Endothelial cell of hepatic sinusoid (primary cell): ENCODE data around the gene SLC38A8.

ENCODE experiments used
- in situ Hi-C: cut with HindIII; loops from 2 replicates; pipeline ENCODE4 v1.10.0; 2017; ENCODE audit warnings: low sequenced_read_pairs

SLC38A8 gene

GRCh38 chr16:83973581-83974385 is 68.8 kb downstream of the SLC38A8 start:
- in situ Hi-C loops: no loop called here

GRCh38 chr16:83973077-83973476 is 69.5 kb downstream of the SLC38A8 start:
- in situ Hi-C loops: no loop called here

- in situ Hi-C loops: no loop called here
Observed at GRCh38 chr16:83972256-83973008, 70.2 kb downstream of the SLC38A8 start.

- in situ Hi-C loops: no loop called here
Observed at GRCh38 chr16:83971165-83972130, 71.1 kb downstream of the SLC38A8 start.

- in situ Hi-C loops: no loop called here
Observed at GRCh38 chr16:83970430-83970815, 72.2 kb downstream of the SLC38A8 start.

- in situ Hi-C loops: no loop called here
Observed at GRCh38 chr16:83969771-83970429, 72.7 kb downstream of the SLC38A8 start.

- in situ Hi-C loops: no loop called here
Observed at GRCh38 chr16:83968891-83969649, 73.5 kb downstream of the SLC38A8 start.

GRCh38 chr16:83968306-83968851 is 74.2 kb downstream of the SLC38A8 start:
- in situ Hi-C loops: no loop called here

- in situ Hi-C loops: no loop called here
Observed at GRCh38 chr16:83967838-83968305, 74.7 kb downstream of the SLC38A8 start, which contains the start of gene NECAB2. NECAB2 (plus strand) TSS chr16:83968244; CDS start chr16:83968649, 405 bp downstream.

- in situ Hi-C loops: no loop called here
Observed at GRCh38 chr16:83967091-83967490, 75.5 kb downstream of the SLC38A8 start.

GRCh38 chr16:83966153-83966696 is 76.4 kb downstream of the SLC38A8 start:
- in situ Hi-C loops: no loop called here

- in situ Hi-C loops: no loop called here
Observed at GRCh38 chr16:83965444-83966152, 77.0 kb downstream of the SLC38A8 start.

GRCh38 chr16:83964684-83965443 is 77.7 kb downstream of the SLC38A8 start:
- in situ Hi-C loops: no loop called here

- in situ Hi-C loops: no loop called here
Observed at GRCh38 chr16:83963277-83964119, 79.1 kb downstream of the SLC38A8 start.

GRCh38 chr16:83961591-83961990 is 81.0 kb downstream of the SLC38A8 start:
- in situ Hi-C loops: no loop called here

GRCh38 chr16:83960521-83961249 is 81.9 kb downstream of the SLC38A8 start:
- in situ Hi-C loops: no loop called here
